GM12878 (cell line): ENCODE measurements around the gene MUC21. TPM values are rescaled to one million over a fixed set of nuclear protein-coding genes. Genes with fewer than 3 reads are reported as not detected.

Source experiments
- ATAC-seq: fragments of 200-7000 bp; cut with Tn5 transposase; 3 replicates; pipeline ENCODE4 v1.9.1; 2020; ENCODE audit warnings: mild to moderate bottlenecking, moderate library complexity
- BruUV-seq: library from RNA; stranded (reverse); fragments of 400-500 nt; replicated peaks from 2 replicates; lab custom pipeline; 2021; lab: Mats Ljungman, UMichigan
- CTCF ChIA-PET: fragments of 300-600 bp; sonication (Branson Sonifier 250); formaldehyde crosslinking; extraction: SDS; loops from one replicate; lab custom pipeline; 2021; ENCODE audit warnings: inconsistent platforms; lab: Yijun Ruan, JAX
- POLR2A ChIA-PET: fragments of 350-600 bp; formaldehyde crosslinking; extraction: SDS; loops from one replicate; lab custom pipeline; 2021; ENCODE audit warnings: inconsistent platforms; lab: Charles Lee
- RAD21 ChIA-PET: fragments of 300-600 bp; sonication (Branson Sonifier 250); formaldehyde crosslinking; loops from one replicate; lab custom pipeline; 2023; ENCODE audit warnings: antibody characterized with exemption; ENCODE audit not compliant: unreplicated experiment; lab: Charles Lee
- SMC1A ChIA-PET: fragments of 300-600 bp; sonication (Branson Sonifier 250); formaldehyde crosslinking; loops from one replicate; lab custom pipeline; 2023; ENCODE audit not compliant: unreplicated experiment, uncharacterized antibody; lab: Charles Lee
- DNase-seq: peaks from one replicate; pipeline ENCODE4 v3.0.0-alpha.2; 2011; ENCODE audit warnings: low read depth, low spot score
- FAIRE-seq: peaks from 3 replicates; lab custom pipeline; 2011; peaks lifted over from hg19 to GRCh38; lab: Jason Lieb, UNC
- H2AFZ ChIP-seq: 2 replicates; pipeline ENCODE4 v1.6.0; 2011; ENCODE audit warnings: low read depth, low read length, control low read depth; ENCODE audit not compliant: control insufficient read depth
- H3K27ac ChIP-seq: 2 replicates; pipeline ENCODE4 v1.5.1; 2011; ENCODE audit warnings: control low read depth; ENCODE audit not compliant: control insufficient read depth, insufficient read depth
- H3K27me3 ChIP-seq, 2 experiments: replicated peaks in 1 of 2; 2 replicates each; pipeline versions ENCODE4 v1.6.0 to v1.6.1; 2011; ENCODE audit warnings: low read length in 1 of 2; ENCODE audit not compliant: control insufficient read depth in 2 of 2, insufficient read depth in 2 of 2
- H3K36me3 ChIP-seq, 2 experiments: 2 replicates each; pipeline ENCODE4 v1.5.1; 2011; ENCODE audit warnings: low read length in 1 of 2; ENCODE audit not compliant: control insufficient read depth in 2 of 2, insufficient read depth in 2 of 2
- H3K4me1 ChIP-seq: 2 replicates; pipeline ENCODE4 v1.6.1; 2011; ENCODE audit warnings: mild to moderate bottlenecking, low read length, moderate library complexity, mixed read lengths; ENCODE audit not compliant: control insufficient read depth, insufficient read depth
- H3K4me2 ChIP-seq: 2 replicates; pipeline ENCODE4 v1.6.0; 2011; ENCODE audit warnings: control low read depth; ENCODE audit not compliant: control insufficient read depth, insufficient read depth
- H3K4me3 ChIP-seq: fragments of 200-600 bp; sonication (generic); 2 replicates; pipeline ENCODE4 v1.5.1; 2016
- H3K79me2 ChIP-seq: 2 replicates; pipeline ENCODE4 v1.6.0; 2011; ENCODE audit warnings: low read length; ENCODE audit not compliant: control insufficient read depth, insufficient read depth
- H3K9ac ChIP-seq: 2 replicates; pipeline ENCODE4 v1.8.0; 2011; ENCODE audit warnings: low read length, control low read depth, mixed read lengths; ENCODE audit not compliant: control insufficient read depth, insufficient read depth
- H3K9me3 ChIP-seq: replicated peaks from 3 replicates; pipeline ENCODE4 v1.5.1; 2011; ENCODE audit warnings: mild to moderate bottlenecking, low read length; ENCODE audit not compliant: control insufficient read depth, insufficient read depth
- H4K20me1 ChIP-seq: 2 replicates; pipeline ENCODE4 v1.6.0; 2011; ENCODE audit not compliant: control insufficient read depth, insufficient read depth
- CBX5 ChIP-seq: sonication (generic); IDR thresholded peaks from 2 replicates; pipeline ENCODE4 v1.6.1; 2016; ENCODE audit warnings: low read depth, moderate library complexity, mild to moderate bottlenecking, inconsistent platforms
- CHD1 ChIP-seq: IDR thresholded peaks from 2 replicates; pipeline ENCODE4 v1.6.1; 2012; ENCODE audit warnings: low read depth, low read length, improper control_type of control experiment
- HDAC2 ChIP-seq: fragments of 200-600 bp; sonication (generic); IDR thresholded peaks from 2 replicates; pipeline ENCODE4 v1.6.1; 2017
- IRF3 ChIP-seq: fragments of 450-650 bp; IDR thresholded peaks from 2 replicates; pipeline ENCODE4 v1.6.1; 2014; ENCODE audit warnings: mild to moderate bottlenecking
- NBN ChIP-seq: fragments of 450-650 bp; IDR thresholded peaks from 2 replicates; pipeline ENCODE4 v1.6.1; 2016
- POLR2AphosphoS5 ChIP-seq: IDR thresholded peaks from 2 replicates; pipeline ENCODE4 v1.6.1; 2011; ENCODE audit warnings: mild to moderate bottlenecking, low read length, inconsistent platforms
- RUNX3 ChIP-seq: IDR thresholded peaks from 2 replicates; pipeline ENCODE4 v1.6.1; 2012; ENCODE audit warnings: low read length, inconsistent platforms
- WGBS: methylation state at CpG from one replicate; pipeline ENCODE4 v1.1.6; 2016; ENCODE audit warnings: low lambda C conversion rate; ENCODE audit not compliant: insufficient replicate concordance, insufficient coverage; ENCODE audit errors: missing lambda C conversion rate; 5-methylcytosine and 5-hydroxymethylcytosine counted together
- in situ Hi-C: fragments of 300-500 bp; cut with MboI; formaldehyde crosslinking; loops from 9 replicates; pipeline ENCODE4 v1.14.3; 2018; ENCODE audit warnings: mixed read lengths
- intact Hi-C: fragments of 100-400 bp; cut with micrococcal nuclease; formaldehyde crosslinking; loops from one replicate; pipeline ENCODE4 v1.14.2; 2022; ENCODE audit not compliant: unreplicated experiment
- polyA plus RNA-seq, 11 experiments: library from polyadenylated mRNA; depleted of rRNA in 4 of 11; unstranded in 6 of 11; stranded (reverse) in 5 of 11; fragments of >200 nt; fragmentation: Nextera tagmentation in 4 of 11; fragmentation: Illumina TruSeq in 1 of 11; extraction: Ambion mirVana in 4 of 11; extraction: Trizol in 1 of 11; gene quantifications; 1 replicate in 1 of 11; 2 replicates in 10 of 11; pipeline versions ENCODE4 v1.2.1 to v1.2.3, GENCODE V29; 2011 to 2016; ENCODE audit warnings: inconsistent platforms in 2 of 11, missing spikeins in 2 of 11, low read depth in 1 of 11
- total RNA-seq, 4 experiments: library from RNA; depleted of rRNA in 3 of 4; stranded (reverse); fragments of >200 nt in 3 of 4; fragmentation: Illumina TruSeq in 1 of 4; extraction: Trizol in 1 of 4; gene quantifications; 2 replicates each; pipeline versions ENCODE4 v1.2.1 to v1.2.3, GENCODE V29; 2013 to 2021

Gene MUC21
- total and polyA plus RNA-seq, 10 of the 15 experiments (the other 5 are each of a cell fraction or from before 2014, with no cell fraction given), result 0.02 TPM; not detected in 9

GRCh38 chr6:30970946-30971345, 12.6 kb upstream of the MUC21 start (continued):
- TF ChIP-seq IRF3 (no peak), CBX5 (no peak), CHD1 (no peak)

- ATAC-seq, result no peak
- in situ Hi-C loops (no loop called here), intact Hi-C loops (no loop called here)
- Histone ChIP-seq H2AFZ (no peak overlapping the region), H3K9me3 (no peaks in the 10 kb centered on the region), H3K9ac (no peak overlapping the region), H3K27me3 (no peaks in the 10 kb centered on the region; a peak in 1 of 4 replicates), H3K4me3 (no peak overlapping the region), H3K27ac (no peak overlapping the region), H3K4me2 (no peak overlapping the region), H3K79me2 (no peaks in the 10 kb centered on the region), H3K4me1 (no peaks in the 10 kb centered on the region), H3K36me3 (no peaks in the 10 kb centered on the region), H4K20me1 (no peaks in the 10 kb centered on the region)
- WGBS, result 48% methylated on average over 4 of the region's 4 CpGs
- no peak for DNase-seq
- no peak for FAIRE-seq
- BruUV-seq, result no TSS peak
- ChIA-PET RAD21 (no interaction called here), CTCF (no interaction called here), SMC1A (no interaction called here), POLR2A (no interaction called here)
- TF ChIP-seq NBN (no peak), POLR2AphosphoS5 (no peak), HDAC2 (no peak), RUNX3 (no peak)
Observed at GRCh38 chr6:30972816-30973215, 10.7 kb upstream of the MUC21 start.
